IPS-20b (cell line): ENCODE measurements around the gene CDC42BPA.

ENCODE experiments used
- H3K27ac ChIP-seq: one replicate; pipeline ENCODE4 v1.5.1; 2013; ENCODE audit warnings: low read length
- H3K27me3 ChIP-seq: 2 replicates; pipeline ENCODE4 v1.6.1; 2013; ENCODE audit warnings: mild to moderate bottlenecking, low read length, inconsistent platforms; ENCODE audit not compliant: insufficient read depth
- H3K36me3 ChIP-seq: 2 replicates; pipeline ENCODE4 v1.6.1; 2013; ENCODE audit warnings: low read depth, mild to moderate bottlenecking, inconsistent platforms, low read length, moderate library complexity; ENCODE audit not compliant: insufficient read depth
- H3K4me1 ChIP-seq: 2 replicates; pipeline ENCODE4 v1.6.1; 2013; ENCODE audit warnings: mild to moderate bottlenecking, control low read depth, inconsistent platforms, low read length, moderate library complexity; ENCODE audit not compliant: insufficient read depth
- H3K4me3 ChIP-seq: 2 replicates; pipeline ENCODE4 v1.5.1; 2013; ENCODE audit warnings: mild to moderate bottlenecking, low read length, inconsistent platforms
- H3K9ac ChIP-seq: 2 replicates; pipeline ENCODE4 v1.6.1; 2013; ENCODE audit warnings: low read depth, mild to moderate bottlenecking, inconsistent platforms, low read length, moderate library complexity
- H3K9me3 ChIP-seq: 2 replicates; pipeline ENCODE4 v1.6.1; 2013; ENCODE audit warnings: mild to moderate bottlenecking, low read depth, low read length, inconsistent platforms; ENCODE audit not compliant: insufficient read depth

The CDC42BPA gene

GRCh38 chr1:226983247-226983991 lies 334.9 kb downstream of the CDC42BPA start:
- no peak overlapping the region for H3K27ac ChIP-seq
- peaks cover 16% of the 10 kb centered on the region for H3K36me3 ChIP-seq
- no peak overlapping the region for H3K4me3 ChIP-seq
- H3K4me1 ChIP-seq = no peaks in the 10 kb centered on the region
- H3K27me3 ChIP-seq = no peaks in the 10 kb centered on the region
- no peak overlapping the region for H3K9ac ChIP-seq
- H3K9me3 ChIP-seq = no peaks in the 10 kb centered on the region

GRCh38 chr1:226982451-226983177 lies 335.7 kb downstream of the CDC42BPA start:
- Histone ChIP-seq H3K9me3 (no peaks in the 10 kb centered on the region), H3K4me3 (no peak overlapping the region), H3K36me3 (peaks cover 16% of the 10 kb centered on the region), H3K27ac (no peak overlapping the region), H3K4me1 (no peaks in the 10 kb centered on the region), H3K27me3 (no peaks in the 10 kb centered on the region), H3K9ac (no peak overlapping the region)

- Histone ChIP-seq H3K27ac (no peak overlapping the region), H3K4me1 (no peaks in the 10 kb centered on the region), H3K4me3 (no peak overlapping the region), H3K36me3 (peaks cover 8% of the 10 kb centered on the region), H3K27me3 (no peaks in the 10 kb centered on the region), H3K9me3 (no peaks in the 10 kb centered on the region), H3K9ac (no peak overlapping the region; the same call in 1 of the 2 replicates)
Observed at GRCh38 chr1:226981838-226982237, 336.5 kb downstream of the CDC42BPA start.

- H3K4me3 ChIP-seq = no peak overlapping the region
- H3K36me3 ChIP-seq = peaks cover 4% of the 10 kb centered on the region
- no peaks in the 10 kb centered on the region for H3K27me3 ChIP-seq
- H3K4me1 ChIP-seq = no peaks in the 10 kb centered on the region
- no peak overlapping the region for H3K27ac ChIP-seq
- no peak overlapping the region; the same call in 1 of the 2 replicates for H3K9ac ChIP-seq
- H3K9me3 ChIP-seq = no peaks in the 10 kb centered on the region
Observed at GRCh38 chr1:226981386-226981817, 336.9 kb downstream of the CDC42BPA start.

GRCh38 chr1:226980565-226981385 lies 337.5 kb downstream of the CDC42BPA start:
- Histone ChIP-seq H3K4me3 (no peak overlapping the region), H3K9ac (no peak overlapping the region), H3K36me3 (no peaks in the 10 kb centered on the region), H3K4me1 (no peaks in the 10 kb centered on the region), H3K27ac (no peak overlapping the region), H3K27me3 (no peaks in the 10 kb centered on the region), H3K9me3 (no peaks in the 10 kb centered on the region)

- Histone ChIP-seq H3K9ac (no peak overlapping the region), H3K9me3 (no peaks in the 10 kb centered on the region), H3K4me3 (no peak overlapping the region), H3K27ac (no peak overlapping the region), H3K36me3 (no peaks in the 10 kb centered on the region), H3K4me1 (no peaks in the 10 kb centered on the region), H3K27me3 (no peaks in the 10 kb centered on the region)
Observed at GRCh38 chr1:226980122-226980560, 338.2 kb downstream of the CDC42BPA start.

GRCh38 chr1:226979517-226980121 lies 338.7 kb downstream of the CDC42BPA start:
- H3K27ac ChIP-seq = no peak overlapping the region
- no peaks in the 10 kb centered on the region for H3K27me3 ChIP-seq
- no peaks in the 10 kb centered on the region for H3K9me3 ChIP-seq
- no peak overlapping the region for H3K9ac ChIP-seq
- no peaks in the 10 kb centered on the region for H3K4me1 ChIP-seq
- H3K4me3 ChIP-seq = no peak overlapping the region
- H3K36me3 ChIP-seq = no peaks in the 10 kb centered on the region

- no peaks in the 10 kb centered on the region for H3K9me3 ChIP-seq
- no peak overlapping the region for H3K9ac ChIP-seq
- no peaks in the 10 kb centered on the region for H3K27me3 ChIP-seq
- H3K4me1 ChIP-seq = no peaks in the 10 kb centered on the region
- H3K27ac ChIP-seq = no peak overlapping the region
- H3K36me3 ChIP-seq = no peaks in the 10 kb centered on the region
- H3K4me3 ChIP-seq = no peak overlapping the region
Observed at GRCh38 chr1:226979115-226979516, 339.2 kb downstream of the CDC42BPA start.

GRCh38 chr1:226978432-226979114 lies 339.7 kb downstream of the CDC42BPA start:
- Histone ChIP-seq H3K9ac (no peak overlapping the region), H3K27me3 (no peaks in the 10 kb centered on the region)

GRCh38 chr1:226977643-226978431 lies 340.5 kb downstream of the CDC42BPA start:
- H3K36me3 ChIP-seq = no peaks in the 10 kb centered on the region
- H3K9ac ChIP-seq = no peak overlapping the region
- H3K27ac ChIP-seq = no peak overlapping the region
- no peaks in the 10 kb centered on the region for H3K4me1 ChIP-seq
- no peaks in the 10 kb centered on the region for H3K9me3 ChIP-seq
- no peaks in the 10 kb centered on the region for H3K27me3 ChIP-seq
- H3K4me3 ChIP-seq = no peak overlapping the region

More at GRCh38 chr1:226978432-226979114, 339.7 kb downstream of the CDC42BPA start:
- Histone ChIP-seq H3K9me3 (no peaks in the 10 kb centered on the region), H3K4me3 (no peak overlapping the region), H3K27ac (no peak overlapping the region), H3K36me3 (no peaks in the 10 kb centered on the region), H3K4me1 (no peaks in the 10 kb centered on the region)
